ENCODE data around the gene CCT3. TPM values are rescaled to one million over a fixed set of nuclear protein-coding genes. Genes with fewer than 3 reads are reported as not detected.

Gene CCT3
- total RNA-seq, 3 donors from 2014 or later (not counting 1 experiment from before 2014, with no cell fraction given): 70.3 to 87.5 (median 79.8) TPM

DNA sequence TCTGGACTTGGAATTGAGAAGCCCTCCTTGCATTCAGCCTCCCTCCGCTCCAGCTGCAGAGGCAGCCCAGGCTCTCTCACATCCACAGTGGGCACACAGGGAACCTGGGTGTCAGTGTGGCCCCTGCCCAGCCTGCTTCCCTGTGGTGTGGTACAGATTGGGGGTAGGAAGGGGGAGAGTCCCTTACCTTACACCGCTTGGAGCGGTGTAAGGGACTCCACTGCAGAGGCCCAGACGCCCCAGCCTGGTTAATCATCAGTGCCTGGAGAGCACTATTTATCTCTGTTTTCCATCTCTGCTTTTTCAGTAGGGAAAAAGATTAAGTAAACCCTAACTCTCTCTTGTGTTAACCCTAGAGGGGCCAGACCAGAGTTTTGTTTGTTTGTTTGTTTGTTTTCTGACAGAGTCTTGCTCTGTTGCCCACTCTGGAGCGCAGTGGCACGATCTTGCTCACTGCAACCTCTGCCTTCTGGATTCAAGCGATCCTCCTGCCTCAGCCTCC lies 30.1 kb upstream of the CCT3 start:
- peaks cover 46 to 59% of the 10 kb centered on the region in 2 donors for H3K27me3 Mint-ChIP-seq (ENCODE audit: low read depth in 2 of 2)
- peaks cover 0 to 5% of the 10 kb centered on the region in 2 donors for H3K4me1 Mint-ChIP-seq
- WGBS (ENCODE audit: insufficient coverage): 95% methylated on average over 7 of the region's 7 CpGs
- Histone ChIP-seq H3K36me3 (ENCODE audit: control insufficient read depth, insufficient read depth, low read length) (no peaks in the 10 kb centered on the region), H3K4me1 (ENCODE audit: control insufficient read depth, insufficient read depth, low read length) (peaks cover 10% of the 10 kb centered on the region), H3K9me3 (ENCODE audit: control insufficient read depth, insufficient read depth, low read length) (no peaks in the 10 kb centered on the region), H3K27ac (ENCODE audit: low read length) (no peak overlapping the region), H3K4me3 (ENCODE audit: low read length) (no peak overlapping the region), H3K27me3 (ENCODE audit: control insufficient read depth, insufficient read depth, low read length) (peaks cover 10% of the 10 kb centered on the region)
- H3K9me3 Mint-ChIP-seq: no peaks in the 10 kb centered on the region
- no peak overlapping the region for H3K4me3 Mint-ChIP-seq
- H3K27ac Mint-ChIP-seq: no peak overlapping the region
- DNase-seq (no peak), ATAC-seq (no peak)
- intact Hi-C loops (cut with micrococcal nuclease): no loop called here
- no peaks in the 10 kb centered on the region for H3K36me3 Mint-ChIP-seq
- TF ChIP-seq, protein P1, sequence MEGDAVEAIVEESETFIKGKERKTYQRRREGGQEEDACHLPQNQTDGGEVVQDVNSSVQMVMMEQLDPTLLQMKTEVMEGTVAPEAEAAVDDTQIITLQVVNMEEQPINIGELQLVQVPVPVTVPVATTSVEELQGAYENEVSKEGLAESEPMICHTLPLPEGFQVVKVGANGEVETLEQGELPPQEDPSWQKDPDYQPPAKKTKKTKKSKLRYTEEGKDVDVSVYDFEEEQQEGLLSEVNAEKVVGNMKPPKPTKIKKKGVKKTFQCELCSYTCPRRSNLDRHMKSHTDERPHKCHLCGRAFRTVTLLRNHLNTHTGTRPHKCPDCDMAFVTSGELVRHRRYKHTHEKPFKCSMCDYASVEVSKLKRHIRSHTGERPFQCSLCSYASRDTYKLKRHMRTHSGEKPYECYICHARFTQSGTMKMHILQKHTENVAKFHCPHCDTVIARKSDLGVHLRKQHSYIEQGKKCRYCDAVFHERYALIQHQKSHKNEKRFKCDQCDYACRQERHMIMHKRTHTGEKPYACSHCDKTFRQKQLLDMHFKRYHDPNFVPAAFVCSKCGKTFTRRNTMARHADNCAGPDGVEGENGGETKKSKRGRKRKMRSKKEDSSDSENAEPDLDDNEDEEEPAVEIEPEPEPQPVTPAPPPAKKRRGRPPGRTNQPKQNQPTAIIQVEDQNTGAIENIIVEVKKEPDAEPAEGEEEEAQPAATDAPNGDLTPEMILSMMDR (IDR thresholded peaks at IDR 0.05): no peak

DNA sequence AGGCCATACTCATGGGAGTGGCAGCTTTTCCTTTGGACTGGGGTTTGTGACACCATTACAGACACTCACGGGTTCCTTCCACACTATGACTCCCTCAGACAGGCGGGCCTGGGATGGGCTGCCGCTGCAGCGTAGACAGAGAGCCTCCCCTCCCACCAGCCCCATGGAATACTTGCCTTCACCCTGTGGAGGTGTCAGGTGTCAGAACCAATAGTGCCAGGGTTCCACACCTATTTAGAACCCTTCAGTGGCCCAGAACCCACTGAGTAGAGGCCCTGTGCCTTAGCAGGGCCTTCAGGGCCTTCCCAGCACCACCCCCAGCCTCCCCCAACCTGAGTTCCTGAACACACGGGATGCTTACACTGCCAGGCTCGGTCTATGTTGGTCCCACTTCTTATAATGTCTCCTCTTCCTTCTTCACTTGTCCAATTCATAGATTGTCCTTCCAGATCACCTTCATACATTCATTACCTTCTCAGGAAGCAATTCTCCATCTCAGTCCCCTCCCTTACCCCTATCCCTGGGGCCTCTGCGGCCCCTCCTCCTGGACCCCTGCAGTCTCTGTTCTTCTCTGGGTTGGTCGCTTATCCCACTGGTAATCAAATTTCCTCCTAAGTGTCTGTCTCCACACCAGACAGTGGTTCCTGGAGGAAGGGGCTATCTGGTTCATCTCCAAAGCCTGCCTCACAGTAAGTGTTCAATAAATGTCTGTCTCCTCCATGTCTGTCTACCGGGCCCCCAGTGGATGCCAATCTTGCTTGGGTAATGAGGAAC lies 29.5 kb upstream of the CCT3 start:
- Mint-ChIP-seq H3K4me1 (peaks cover 0 to 5% of the 10 kb centered on the region in 2 donors), H3K9me3 (no peaks in the 10 kb centered on the region), H3K27ac (no peak overlapping the region), H3K4me3 (no peak overlapping the region), H3K27me3 (ENCODE audit: low read depth in 2 of 2) (peaks cover 46 to 55% of the 10 kb centered on the region in 2 donors), H3K36me3 (no peaks in the 10 kb centered on the region)
- ATAC-seq (no peak), DNase-seq (no peak)
- no peak overlapping the region for H3K27ac ChIP-seq (ENCODE audit: low read length)
- H3K36me3 ChIP-seq (ENCODE audit: control insufficient read depth, insufficient read depth, low read length): no peaks in the 10 kb centered on the region
- TF ChIP-seq, protein P1 (IDR thresholded peaks at IDR 0.05): no peak
- no peak overlapping the region for H3K4me3 ChIP-seq (ENCODE audit: low read length)
- no peaks in the 10 kb centered on the region for H3K9me3 ChIP-seq (ENCODE audit: control insufficient read depth, insufficient read depth, low read length)
- intact Hi-C loops (cut with micrococcal nuclease): no loop called here
- peaks cover 10% of the 10 kb centered on the region for H3K4me1 ChIP-seq (ENCODE audit: control insufficient read depth, insufficient read depth, low read length)
- H3K27me3 ChIP-seq (ENCODE audit: control insufficient read depth, insufficient read depth, low read length): peaks cover 10% of the 10 kb centered on the region
- 84% methylated on average over 9 of the region's 9 CpGs for WGBS (ENCODE audit: insufficient coverage)

- no peaks in the 10 kb centered on the region for H3K36me3 Mint-ChIP-seq
- 93% methylated on average over 5 of the region's 5 CpGs for WGBS (ENCODE audit: insufficient coverage)
- ATAC-seq: no peak
- H3K4me3 Mint-ChIP-seq: no peak overlapping the region
- TF ChIP-seq, protein P1 (IDR thresholded peaks at IDR 0.05): no peak
- H3K4me1 ChIP-seq (ENCODE audit: control insufficient read depth, insufficient read depth, low read length): peaks cover 10% of the 10 kb centered on the region
- no peak overlapping the region for H3K27ac Mint-ChIP-seq
- peaks cover 36 to 45% of the 10 kb centered on the region in 2 donors for H3K27me3 Mint-ChIP-seq (ENCODE audit: low read depth in 2 of 2)
- no peaks in the 10 kb centered on the region for H3K9me3 Mint-ChIP-seq
- no peak for DNase-seq
- no peaks in the 10 kb centered on the region for H3K36me3 ChIP-seq (ENCODE audit: control insufficient read depth, insufficient read depth, low read length)
- peaks cover 10% of the 10 kb centered on the region for H3K27me3 ChIP-seq (ENCODE audit: control insufficient read depth, insufficient read depth, low read length)
- peaks cover 0 to 5% of the 10 kb centered on the region in 2 donors for H3K4me1 Mint-ChIP-seq
- no peak overlapping the region for H3K27ac ChIP-seq (ENCODE audit: low read length)
- H3K4me3 ChIP-seq (ENCODE audit: low read length): no peak overlapping the region
- intact Hi-C loops (cut with micrococcal nuclease): no loop called here
- H3K9me3 ChIP-seq (ENCODE audit: control insufficient read depth, insufficient read depth, low read length): no peaks in the 10 kb centered on the region
Measured at GRCh38 chr1:156366378-156367166, 28.5 kb upstream of the CCT3 start.
